Osteocyte (in vitro differentiated cells): ENCODE results near the gene OLFML2A. TPM values are rescaled to one million over a fixed set of nuclear protein-coding genes. Genes with fewer than 3 reads are reported as not detected.

Experiments
- DNase-seq: peaks from one replicate; pipeline ENCODE4 v3.0.0; 2021; ENCODE audit warnings: mixed read lengths; ENCODE audit not compliant: unreplicated experiment; ENCODE audit errors: extremely low spot score
- H3K27ac Mint-ChIP-seq: one replicate; pipeline ENCODE4 v1.8.0; 2021; ENCODE audit warnings: mild to moderate bottlenecking, mixed read lengths; ENCODE audit not compliant: unreplicated experiment
- H3K27me3 Mint-ChIP-seq: one replicate; pipeline ENCODE4 v1.8.0; 2021; ENCODE audit warnings: mixed read lengths; ENCODE audit not compliant: unreplicated experiment
- H3K36me3 Mint-ChIP-seq: one replicate; pipeline ENCODE4 v1.8.0; 2021; ENCODE audit warnings: mixed read lengths; ENCODE audit not compliant: unreplicated experiment
- H3K4me1 Mint-ChIP-seq: one replicate; pipeline ENCODE4 v1.8.0; 2021; ENCODE audit warnings: mixed read lengths; ENCODE audit not compliant: unreplicated experiment
- H3K4me3 Mint-ChIP-seq: one replicate; pipeline ENCODE4 v1.8.0; 2021; ENCODE audit warnings: mild to moderate bottlenecking, moderate library complexity, mixed read lengths; ENCODE audit not compliant: unreplicated experiment
- H3K9me3 Mint-ChIP-seq: one replicate; pipeline ENCODE4 v1.8.0; 2021; ENCODE audit warnings: mixed read lengths; ENCODE audit not compliant: unreplicated experiment
- CTCF ChIP-seq: fragments of 200-600 bp; sonication (generic); IDR thresholded peaks from 2 replicates; pipeline ENCODE4 v1.5.0; 2021; ENCODE audit warnings: antibody characterized with exemption, mild to moderate bottlenecking, moderate library complexity
- total RNA-seq: library from RNA; stranded (reverse); gene quantifications from 2 replicates; pipeline ENCODE4 v1.2.1, GENCODE V29; 2021

OLFML2A gene
- total RNA-seq, 1 donor from 2014 or later: 146 TPM

DNA sequence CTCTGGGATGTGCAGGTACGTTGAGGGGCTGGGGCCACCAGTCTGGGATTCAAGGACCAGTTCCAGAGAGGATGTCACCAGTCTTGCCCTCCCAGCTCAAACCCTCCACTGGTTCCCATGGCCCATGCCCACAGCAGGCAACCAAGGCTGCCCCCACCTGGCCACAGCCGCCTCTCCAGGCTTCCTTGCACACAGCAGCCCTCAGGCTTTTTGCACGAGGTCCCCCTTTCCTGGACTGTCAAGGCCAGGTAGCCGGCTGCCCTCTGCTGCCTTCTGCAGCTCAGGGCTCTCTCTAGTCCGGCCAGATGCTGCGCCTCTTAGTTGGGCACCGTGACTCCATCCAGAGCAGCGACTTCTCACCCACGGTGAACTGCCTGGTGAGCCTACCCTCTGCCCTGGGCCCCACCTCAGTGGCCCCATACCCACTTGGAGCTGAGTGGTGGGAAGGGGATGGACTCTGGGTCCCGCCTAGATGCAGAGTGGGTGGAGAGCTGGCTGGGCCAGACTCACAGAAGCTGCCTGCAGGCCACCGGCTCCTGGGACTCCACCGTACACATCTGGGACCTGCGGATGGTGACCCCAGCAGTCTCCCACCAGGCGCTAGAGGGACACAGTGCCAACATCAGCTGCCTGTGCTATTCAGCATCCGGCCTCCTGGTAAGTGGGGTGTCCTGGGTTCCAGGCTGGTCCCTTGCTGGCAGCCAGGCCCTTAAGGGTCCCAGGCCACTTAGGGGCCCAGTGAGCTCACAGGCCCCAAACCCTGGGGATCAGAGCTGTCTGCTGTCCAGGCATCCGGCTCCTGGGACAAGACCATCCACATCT lies 79.2 kb downstream of the OLFML2A start:
- H3K4me1 Mint-ChIP-seq: peaks cover 31% of the 10 kb centered on the region
- H3K36me3 Mint-ChIP-seq: peaks cover 15% of the 10 kb centered on the region
- H3K27me3 Mint-ChIP-seq: no peaks in the 10 kb centered on the region
- H3K9me3 Mint-ChIP-seq: no peaks in the 10 kb centered on the region
- TF ChIP-seq CTCF: peak; percentile 48
- DNase-seq: no peak
- no peak overlapping the region for H3K27ac Mint-ChIP-seq
- H3K4me3 Mint-ChIP-seq: no peak overlapping the region

DNA sequence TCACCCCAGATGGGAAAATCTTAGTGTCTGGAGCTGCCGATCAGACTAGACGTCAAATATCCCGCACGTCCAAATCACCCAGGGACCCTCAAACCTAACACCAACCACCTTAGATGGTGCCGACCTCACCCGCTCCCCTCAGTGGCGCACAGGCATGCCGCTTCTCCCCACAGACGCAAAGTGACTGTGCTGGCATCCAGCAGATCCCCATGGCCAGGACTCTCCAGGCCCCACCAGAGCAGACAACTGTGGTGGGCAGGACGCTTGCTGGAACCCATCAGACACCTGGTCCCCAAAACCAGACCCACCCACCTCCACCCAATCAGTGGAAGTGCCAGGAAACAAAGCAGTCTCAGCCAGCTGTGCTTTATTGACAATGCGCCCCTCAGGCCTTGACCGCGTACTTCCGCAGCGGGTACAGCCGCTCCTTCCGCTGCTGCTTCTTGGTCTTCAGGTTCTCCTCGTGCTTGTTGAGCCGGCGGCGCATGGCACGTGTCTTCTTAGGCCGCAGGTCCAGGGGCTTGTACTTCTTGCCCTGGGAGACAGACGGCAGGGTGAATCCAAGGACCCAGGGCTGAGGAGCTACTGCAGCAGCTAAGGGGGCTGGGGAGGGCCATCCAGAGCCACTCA lies 80.7 kb downstream of the OLFML2A start:
- Mint-ChIP-seq H3K4me3 (no peak overlapping the region), H3K27ac (no peak overlapping the region), H3K36me3 (peaks cover 15% of the 10 kb centered on the region), H3K27me3 (no peaks in the 10 kb centered on the region), H3K4me1 (peaks cover 26% of the 10 kb centered on the region), H3K9me3 (no peaks in the 10 kb centered on the region)
- no peak for TF ChIP-seq CTCF
- DNase-seq: no peak

GRCh38 chr9:124858330-124859046 lies 81.6 kb downstream of the OLFML2A start:
- H3K4me1 Mint-ChIP-seq: peaks cover 24% of the 10 kb centered on the region
- H3K36me3 Mint-ChIP-seq: peaks cover 15% of the 10 kb centered on the region
- H3K27ac Mint-ChIP-seq: no peak overlapping the region
- TF ChIP-seq CTCF: no peak
- DNase-seq: no peak
- H3K4me3 Mint-ChIP-seq: no peak overlapping the region
- H3K27me3 Mint-ChIP-seq: no peaks in the 10 kb centered on the region
- H3K9me3 Mint-ChIP-seq: no peaks in the 10 kb centered on the region

GRCh38 chr9:124859803-124860581 lies 83.1 kb downstream of the OLFML2A start:
- Mint-ChIP-seq H3K36me3 (peaks cover 15% of the 10 kb centered on the region), H3K27me3 (no peaks in the 10 kb centered on the region), H3K4me3 (peak overlapping the region; percentile 93), H3K27ac (peak overlapping the region; percentile 93), H3K9me3 (no peaks in the 10 kb centered on the region), H3K4me1 (peaks cover 27% of the 10 kb centered on the region)
- DNase-seq: no peak
- TF ChIP-seq CTCF: no peak
